GM19351 (cell line): ENCODE measurements around the gene RNF10.
"Not testable (repeated sequence)": the region's sequence is repeated elsewhere in the genome, so short reads cannot be mapped to it uniquely, and the experiment has no call there.

ENCODE experiments used
- ATAC-seq: cut with Tn5 transposase; IDR thresholded peaks from one replicate; pipeline ENCODE4 v1.9.1; 2021; ENCODE audit warnings: mild to moderate bottlenecking, moderate library complexity; ENCODE audit not compliant: unreplicated experiment

RNF10 gene

GRCh38 chr12:120534203-120534702 is at the start of gene RNF10:
RNF10 (plus strand) TSS chr12:120534356; CDS start chr12:120534812, 456 bp downstream.
- ATAC-seq: peak; percentile 49

- no peak for ATAC-seq
Measured at GRCh38 chr12:120485961-120486881, 47.9 kb upstream of the RNF10 start.

GRCh38 chr12:120487552-120487951 is 46.6 kb upstream of the RNF10 start:
- not testable (repeated sequence) for ATAC-seq

GRCh38 chr12:120488057-120488640 is 46.0 kb upstream of the RNF10 start:
- ATAC-seq: no peak

- ATAC-seq: no peak
Measured at GRCh38 chr12:120489018-120489417, 45.1 kb upstream of the RNF10 start.

GRCh38 chr12:120490325-120490724 is 43.8 kb upstream of the RNF10 start:
- ATAC-seq: no peak

- ATAC-seq: no peak
Measured at GRCh38 chr12:120490833-120491512, 43.2 kb upstream of the RNF10 start.

GRCh38 chr12:120495186-120495730 is 38.9 kb upstream of the RNF10 start:
- ATAC-seq: no peak

- peak; percentile 92 for ATAC-seq
Measured at GRCh38 chr12:120495731-120496412, 38.3 kb upstream of the RNF10 start, which contains the start of gene DYNLL1. DYNLL1 (plus strand) TSS chr12:120496113; CDS start chr12:120496422, 309 bp downstream.

GRCh38 chr12:120496413-120497340 is 37.5 kb upstream of the RNF10 start:
- peak; percentile 25 for ATAC-seq

- no peak for ATAC-seq
Measured at GRCh38 chr12:120497524-120498150, 36.5 kb upstream of the RNF10 start.

GRCh38 chr12:120498870-120499515 is 35.2 kb upstream of the RNF10 start:
- ATAC-seq: no peak

- no peak for ATAC-seq
Measured at GRCh38 chr12:120500581-120500980, 33.6 kb upstream of the RNF10 start.

- ATAC-seq: no peak
Measured at GRCh38 chr12:120504587-120504986, 29.6 kb upstream of the RNF10 start.

- ATAC-seq: no peak
Measured at GRCh38 chr12:120508537-120508936, 25.6 kb upstream of the RNF10 start.

- ATAC-seq: no peak
Measured at GRCh38 chr12:120514002-120514401, 20.2 kb upstream of the RNF10 start.

- no peak for ATAC-seq
Measured at GRCh38 chr12:120515496-120515895, 18.7 kb upstream of the RNF10 start.

GRCh38 chr12:120519324-120519723 is 14.8 kb upstream of the RNF10 start:
- ATAC-seq: not testable (repeated sequence)
